H9 (cell line): ENCODE results near the gene TMEM120B. TPM values are rescaled to one million over a fixed set of nuclear protein-coding genes. Genes with fewer than 3 reads are reported as not detected.
A peak's percentile ranks its signal among the peaks of the same experiment; 100 is the strongest.

ENCODE experiments used
- DNase-seq: peaks from one replicate; pipeline ENCODE4 v3.0.0-alpha.2; 2017
- H2AFZ ChIP-seq: one replicate; pipeline ENCODE4 v1.6.1; 2013; ENCODE audit warnings: mild to moderate bottlenecking, low read length, control low read depth, moderate library complexity
- H2AK5ac ChIP-seq: 2 replicates; pipeline ENCODE4 v1.6.1; 2013; ENCODE audit warnings: low read length, control low read depth, mixed read lengths; ENCODE audit not compliant: insufficient read length
- H2BK120ac ChIP-seq: one replicate; pipeline ENCODE4 v1.6.1; 2013; ENCODE audit warnings: low read depth, mild to moderate bottlenecking, low read length, control low read depth, inconsistent platforms; ENCODE audit not compliant: poor library complexity, severe bottlenecking
- H2BK12ac ChIP-seq: 2 replicates; pipeline ENCODE4 v1.6.1; 2013; ENCODE audit warnings: low read length, control low read depth, mixed read lengths, low read depth; ENCODE audit not compliant: insufficient read length
- H2BK15ac ChIP-seq: 2 replicates; pipeline ENCODE4 v1.6.1; 2013; ENCODE audit warnings: low read depth, low read length, control low read depth
- H2BK20ac ChIP-seq: one replicate; pipeline ENCODE4 v1.6.1; 2013; ENCODE audit warnings: low read depth, mild to moderate bottlenecking, low read length, control low read depth, inconsistent platforms; ENCODE audit not compliant: poor library complexity, severe bottlenecking
- H2BK5ac ChIP-seq: 2 replicates; pipeline ENCODE4 v1.6.1; 2013; ENCODE audit warnings: low read length, control low read depth, mixed read lengths; ENCODE audit not compliant: insufficient read length
- H3K14ac ChIP-seq: 2 replicates; pipeline ENCODE4 v1.6.1; 2013; ENCODE audit warnings: low read length, control low read depth; ENCODE audit not compliant: insufficient read depth
- H3K18ac ChIP-seq: 2 replicates; pipeline ENCODE4 v1.6.1; 2013; ENCODE audit warnings: low read depth, mild to moderate bottlenecking, mixed read lengths, low read length, control low read depth; ENCODE audit not compliant: insufficient read length
- H3K23ac ChIP-seq: 2 replicates; pipeline ENCODE4 v1.6.1; 2013; ENCODE audit warnings: low read length, control low read depth, mixed read lengths, low read depth; ENCODE audit not compliant: insufficient read length
- H3K23me2 ChIP-seq: 2 replicates; pipeline ENCODE4 v1.6.1; 2013; ENCODE audit warnings: low read depth, mild to moderate bottlenecking, mixed read lengths, low read length, control low read depth; ENCODE audit not compliant: insufficient read length, poor library complexity, severe bottlenecking
- H3K27ac ChIP-seq: 2 replicates; pipeline ENCODE4 v1.5.1; 2013; ENCODE audit warnings: low read length, control low read depth, mixed read lengths, low read depth; ENCODE audit not compliant: insufficient read length
- H3K27me3 ChIP-seq: 2 replicates; pipeline ENCODE4 v1.6.1; 2013; ENCODE audit warnings: low read length, control low read depth, inconsistent platforms; ENCODE audit not compliant: insufficient read depth
- H3K4ac ChIP-seq: 2 replicates; pipeline ENCODE4 v1.6.1; 2013; ENCODE audit warnings: low read depth, mild to moderate bottlenecking, control low read depth, inconsistent platforms, low read length, moderate library complexity
- H3K4me1 ChIP-seq: 2 replicates; pipeline ENCODE4 v1.6.1; 2013; ENCODE audit warnings: low read length, control low read depth, inconsistent platforms; ENCODE audit not compliant: insufficient read depth
- H3K4me2 ChIP-seq: 2 replicates; pipeline ENCODE4 v1.6.1; 2013; ENCODE audit warnings: low read length, control low read depth, mixed read lengths; ENCODE audit not compliant: insufficient read length, insufficient read depth
- H3K56ac ChIP-seq: 2 replicates; pipeline ENCODE4 v1.6.1; 2013; ENCODE audit warnings: low read depth, mild to moderate bottlenecking, mixed read lengths, low read length, control low read depth; ENCODE audit not compliant: insufficient read length
- H3K79me1 ChIP-seq: 2 replicates; pipeline ENCODE4 v1.6.1; 2013; ENCODE audit warnings: low read depth, mild to moderate bottlenecking, moderate library complexity, low read length, control low read depth, inconsistent platforms; ENCODE audit not compliant: insufficient read depth, poor library complexity, severe bottlenecking
- H3K79me2 ChIP-seq: 2 replicates; pipeline ENCODE4 v1.6.1; 2013; ENCODE audit warnings: low read length, control low read depth, inconsistent platforms; ENCODE audit not compliant: insufficient read depth
- H3K9ac ChIP-seq: 2 replicates; pipeline ENCODE4 v1.6.1; 2013; ENCODE audit warnings: low read length, control low read depth, mixed read lengths; ENCODE audit not compliant: insufficient read length; ENCODE audit errors: extremely low read depth
- H3K9me3 ChIP-seq: one replicate; pipeline ENCODE4 v1.6.1; 2013; ENCODE audit warnings: low read depth, low read length, inconsistent platforms; ENCODE audit not compliant: control insufficient read depth
- H3T11ph ChIP-seq: one replicate; pipeline ENCODE4 v1.6.1; 2013; ENCODE audit warnings: mild to moderate bottlenecking, low read length, control low read depth, inconsistent platforms
- H4K20me1 ChIP-seq: one replicate; pipeline ENCODE4 v1.6.1; 2013; ENCODE audit not compliant: control insufficient read depth, insufficient read length, insufficient read depth
- H4K5ac ChIP-seq: 2 replicates; pipeline ENCODE4 v1.6.1; 2013; ENCODE audit warnings: low read depth, mild to moderate bottlenecking, mixed read lengths, low read length, control low read depth; ENCODE audit not compliant: insufficient read length
- H4K8ac ChIP-seq: replicated peaks from 2 replicates; pipeline ENCODE4 v1.6.1; 2013; ENCODE audit warnings: low read length, control low read depth, mixed read lengths, low read depth; ENCODE audit not compliant: insufficient read length
- H4K91ac ChIP-seq: 2 replicates; pipeline ENCODE4 v1.6.1; 2013; ENCODE audit warnings: low read depth, mild to moderate bottlenecking, moderate library complexity, mixed read lengths, low read length, control low read depth; ENCODE audit not compliant: insufficient read length
- H3K27ac Mint-ChIP-seq, 3 experiments: 2 replicates in 2 of 3; 3 replicates in 1 of 3; pipeline ENCODE4 v1.8.0; 2020 to 2021; ENCODE audit warnings: mixed read lengths in 3 of 3, mild to moderate bottlenecking in 1 of 3, moderate library complexity in 1 of 3
- H3K27me3 Mint-ChIP-seq: 2 replicates; pipeline ENCODE4 v1.8.0; 2021; ENCODE audit warnings: low read depth, mild to moderate bottlenecking, moderate library complexity, mixed read lengths
- H3K36me3 Mint-ChIP-seq, 3 experiments: 2 replicates in 2 of 3; 3 replicates in 1 of 3; pipeline ENCODE4 v1.8.0; 2020 to 2021; ENCODE audit warnings: low read depth in 3 of 3, mixed read lengths in 3 of 3; ENCODE audit not compliant: insufficient read depth in 1 of 3
- H3K4me1 Mint-ChIP-seq, 2 experiments: 2 replicates each; pipeline ENCODE4 v1.8.0; 2020; ENCODE audit warnings: mixed read lengths in 2 of 2
- H3K4me3 Mint-ChIP-seq, 2 experiments: 2 replicates in 1 of 2; 3 replicates in 1 of 2; pipeline ENCODE4 v1.8.0; 2020 to 2021; ENCODE audit warnings: mild to moderate bottlenecking in 2 of 2, mixed read lengths in 2 of 2, moderate library complexity in 1 of 2
- H3K9me3 Mint-ChIP-seq, 2 experiments: 2 replicates in 1 of 2; 3 replicates in 1 of 2; pipeline ENCODE4 v1.8.0; 2020; ENCODE audit warnings: mild to moderate bottlenecking in 2 of 2, mixed read lengths in 2 of 2, moderate library complexity in 1 of 2
- CTCF ChIP-seq: fragments of 200-600 bp; sonication (generic); conservative IDR thresholded peaks from 3 replicates; pipeline ENCODE4 v1.8.0; 2021; ENCODE audit warnings: antibody characterized with exemption, mild to moderate bottlenecking
- WGBS: extraction: QIAGEN DNeasy Blood & Tissue Kit; methylation state at CpG from one replicate; pipeline ENCODE4 v1.1.7; 2013; ENCODE audit warnings: missing lambda C conversion rate, low lambda C conversion rate, mixed read lengths; ENCODE audit not compliant: insufficient read length; ENCODE audit errors: extremely low coverage; 5-methylcytosine and 5-hydroxymethylcytosine counted together
- total RNA-seq: library from RNA; stranded (reverse); gene quantifications from 2 replicates; pipeline ENCODE4 v1.2.1, GENCODE V29; 2021

TMEM120B gene
- total RNA-seq, 1 experiment from 2014 or later = 25.8 TPM

GRCh38 chr12:121811434-121812319 lies 99.1 kb downstream of the TMEM120B start:
- peaks cover 18 to 62% (median 51%) of the 10 kb centered on the region in 3 experiments for H3K36me3 Mint-ChIP-seq
- no peak overlapping the region for H3K18ac ChIP-seq
- H3K27me3 Mint-ChIP-seq = no peaks in the 10 kb centered on the region

More at GRCh38 chr12:121811434-121812319, 99.1 kb downstream of the TMEM120B start:
- no CpG with 5 or more reads among the region's 46 CpGs for WGBS
- H2BK12ac ChIP-seq = no peak overlapping the region
- no peak overlapping the region for H3K23ac ChIP-seq
- Mint-ChIP-seq H3K4me1 (peaks cover 21 to 35% of the 10 kb centered on the region in 2 experiments), H3K9me3 (no peaks in the 10 kb centered on the region; a peak in 1 of 5 replicates), H3K27ac (peak overlapping the region; percentile 85 to 92 (median 87); a peak in 5 of 7 replicates), H3K4me3 (peak overlapping the region; percentile 79 to 86)
- H3K79me1 ChIP-seq = peaks cover 2% of the 10 kb centered on the region
- no peaks in the 10 kb centered on the region for H3K27me3 ChIP-seq
- no peak overlapping the region for H3K4ac ChIP-seq
- no peaks in the 10 kb centered on the region for H3K9me3 ChIP-seq
- peaks cover 3% of the 10 kb centered on the region; the same call in 1 of the 2 replicates for H3K79me2 ChIP-seq
- H3K23me2 ChIP-seq = peaks cover 5% of the 10 kb centered on the region
- H3K4me1 ChIP-seq = no peaks in the 10 kb centered on the region
- peak overlapping the region; percentile 59 for H3K9ac ChIP-seq
- H2BK15ac ChIP-seq = no peak overlapping the region
- no peak overlapping the region for H3T11ph ChIP-seq
- H2AK5ac ChIP-seq = no peak overlapping the region
- H2BK120ac ChIP-seq = no peak overlapping the region
- peak; percentile 100 for TF ChIP-seq CTCF
- H2BK5ac ChIP-seq = no peak overlapping the region
- no peak overlapping the region for H3K27ac ChIP-seq
- H3K14ac ChIP-seq = no peak overlapping the region
- no peak overlapping the region for H4K8ac ChIP-seq
- H3K4me2 ChIP-seq = peak overlapping the region; percentile 87
- DNase-seq = peak; percentile 80
- no peaks in the 10 kb centered on the region for H4K20me1 ChIP-seq
- no peak overlapping the region for H2AFZ ChIP-seq
- no peak overlapping the region for H4K5ac ChIP-seq
- no peak overlapping the region for H4K91ac ChIP-seq
- H2BK20ac ChIP-seq = no peak overlapping the region
- H3K56ac ChIP-seq = no peak overlapping the region
